PC-3 (cell line): ENCODE results near the gene TF.

Experiments used
- CTCF ChIP-seq: fragments of 300-600 bp; sonication (generic); conservative IDR thresholded peaks from 2 replicates; pipeline ENCODE4 v1.5.1; 2017; ENCODE audit warnings: antibody characterized with exemption, low read depth, mild to moderate bottlenecking, low read length
- EZH2 ChIP-seq: fragments of 300-600 bp; sonication (generic); IDR thresholded peaks from one replicate; pipeline ENCODE4 v1.6.1; 2017; ENCODE audit warnings: antibody characterized with exemption, mild to moderate bottlenecking, low read length; ENCODE audit not compliant: unreplicated experiment
- EZH2phosphoT487 ChIP-seq: fragments of 300-600 bp; sonication (generic); IDR thresholded peaks from 2 replicates; pipeline ENCODE4 v1.6.1; 2018; ENCODE audit warnings: mild to moderate bottlenecking, antibody characterized with exemption, low read length, borderline replicate concordance

- no peak for TF ChIP-seq CTCF
- no peak for TF ChIP-seq EZH2
- no peak for TF ChIP-seq EZH2phosphoT487
Measured at GRCh38 chr3:133747373-133747772, 1.2 kb downstream of the TF start.
